NCI-H748 treated with DMSO at 0.1 percent for 48 hours (cell line): Measurements from ENCODE around the gene SLCO6A1.

Experiments used
- DNase-seq: peaks from one replicate; lab custom pipeline; 2025; lab: John Stamatoyannopoulos, UW

The SLCO6A1 gene

DNA sequence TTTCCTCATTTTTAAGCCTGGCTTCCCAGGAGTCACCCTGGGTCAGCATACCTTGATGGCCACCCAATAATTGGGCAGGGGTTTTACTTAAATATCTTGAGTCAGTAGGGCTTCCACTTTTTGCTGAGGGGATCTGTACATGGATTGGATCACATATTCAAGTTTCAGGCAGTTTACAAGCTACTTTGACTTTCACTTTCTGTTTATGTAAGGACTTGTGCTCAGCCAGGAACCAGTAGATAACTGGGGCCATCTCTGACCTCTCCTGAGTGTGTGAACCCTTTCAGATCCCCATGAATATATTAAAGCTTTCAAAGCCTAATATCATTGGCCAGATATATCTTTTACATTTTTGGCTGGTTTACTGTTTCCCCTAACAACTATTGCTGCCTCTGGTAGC, 45.1 kb downstream of the SLCO6A1 start:
- no peak for DNase-seq

GRCh38 chr5:102451082-102451481, 47.7 kb downstream of the SLCO6A1 start:
- DNase-seq, result no peak

GRCh38 chr5:102450313-102450990, 48.3 kb downstream of the SLCO6A1 start:
- no peak for DNase-seq

DNA sequence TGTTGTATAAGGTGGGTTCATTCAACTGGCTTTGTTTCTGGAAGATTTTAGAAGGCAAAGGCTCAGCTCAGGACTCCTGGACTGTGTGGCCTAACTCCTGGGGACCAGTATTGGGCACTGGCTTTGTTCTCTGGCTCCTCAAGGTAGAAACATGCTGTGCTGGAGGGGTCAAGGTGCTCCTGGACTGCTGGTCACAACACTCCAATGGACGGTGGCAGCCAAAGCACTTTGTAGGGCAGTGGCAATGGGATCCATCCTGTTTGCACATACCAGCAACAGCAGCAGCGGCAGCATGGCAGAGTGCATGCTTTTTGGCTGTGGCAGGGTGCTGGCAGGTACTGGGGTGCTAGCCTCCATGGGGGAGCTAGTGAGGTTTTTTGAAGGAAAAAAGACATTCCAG, 65.3 kb downstream of the SLCO6A1 start:
- no peak for DNase-seq

DNA sequence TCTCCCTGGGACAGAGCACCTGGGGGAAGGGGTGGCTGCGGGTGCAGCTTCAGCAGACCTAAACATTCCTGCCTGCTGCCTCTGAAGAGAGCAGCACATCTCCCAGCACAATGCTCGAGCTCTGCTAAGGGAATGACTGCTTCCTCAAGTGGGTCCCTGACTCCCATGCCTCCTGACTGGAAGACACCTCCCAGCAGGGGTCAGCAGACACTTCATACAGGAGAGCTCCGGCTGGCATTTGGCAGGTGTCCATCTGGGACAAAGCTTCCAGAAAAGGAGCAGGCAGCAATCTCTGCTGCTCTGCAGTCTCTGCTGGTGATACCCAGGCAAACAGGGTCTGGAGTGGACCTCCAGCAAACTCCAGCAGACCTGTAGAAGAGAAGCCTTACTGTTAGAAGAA, 77.2 kb downstream of the SLCO6A1 start:
- DNase-seq, result no peak

- no peak for DNase-seq
Measured at GRCh38 chr5:102418531-102418930, 80.3 kb downstream of the SLCO6A1 start.

GRCh38 chr5:102414448-102414847, 84.4 kb downstream of the SLCO6A1 start:
- DNase-seq, result no peak

DNA sequence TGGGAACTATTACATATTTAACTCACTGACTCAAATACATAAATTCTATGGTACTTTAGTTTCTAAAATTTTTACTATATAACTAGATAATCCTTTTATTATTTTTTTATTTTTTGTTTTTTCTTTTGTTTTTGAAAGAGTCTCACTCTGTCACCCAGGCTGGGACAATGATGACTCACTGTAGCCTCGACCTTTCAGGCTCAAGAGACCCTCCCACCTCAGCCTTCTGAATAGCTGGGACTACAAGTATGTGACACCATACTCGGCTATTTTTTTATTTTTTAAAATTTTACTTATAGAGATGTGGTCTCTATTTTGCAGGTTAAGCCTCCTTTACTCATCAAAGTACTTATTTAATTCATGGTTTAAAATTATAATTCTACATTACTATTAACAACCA, 110.6 kb downstream of the SLCO6A1 start:
- no peak for DNase-seq

GRCh38 chr5:102385365-102385764, 113.4 kb downstream of the SLCO6A1 start:
- no peak for DNase-seq

GRCh38 chr5:102380174-102380573, 118.6 kb downstream of the SLCO6A1 start:
- DNase-seq, result no peak

DNA sequence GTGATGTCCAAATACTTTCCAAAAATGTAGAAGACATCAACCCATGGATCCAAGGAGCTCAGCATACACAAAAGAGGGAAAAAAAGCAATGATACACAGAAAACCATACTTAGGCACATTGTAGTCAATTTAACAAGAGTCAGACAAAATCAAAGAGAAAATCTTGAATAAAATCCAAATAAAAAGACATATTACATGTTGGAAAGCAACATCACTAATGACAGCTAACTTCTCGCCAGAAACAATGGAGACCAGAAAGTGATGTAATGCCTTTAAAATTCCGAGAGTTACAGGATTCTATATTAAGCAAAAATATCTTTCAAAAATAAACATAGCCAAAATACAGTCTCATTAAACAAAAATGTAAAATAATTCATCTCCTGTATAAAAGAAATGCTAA, 122.9 kb downstream of the SLCO6A1 start:
- no peak for DNase-seq

DNA sequence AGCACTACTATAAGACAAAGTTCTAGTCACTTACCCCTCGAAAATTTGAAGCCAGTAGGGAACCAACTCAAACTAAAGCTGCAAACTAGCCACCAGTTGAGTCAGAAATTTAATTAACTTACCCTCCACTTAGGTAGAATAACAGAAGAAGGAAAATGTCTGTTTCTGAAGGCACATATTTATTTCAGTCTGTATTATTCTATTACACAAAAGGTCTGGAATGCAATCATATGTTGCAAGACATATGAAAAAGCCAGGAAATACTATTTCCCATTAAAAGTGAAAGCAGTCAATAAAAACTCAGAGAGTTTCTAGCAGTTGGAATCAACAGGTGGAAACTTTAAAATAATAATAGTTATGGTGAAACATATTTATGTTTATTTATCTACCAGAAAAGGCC, 123.5 kb downstream of the SLCO6A1 start:
- no peak for DNase-seq

DNA sequence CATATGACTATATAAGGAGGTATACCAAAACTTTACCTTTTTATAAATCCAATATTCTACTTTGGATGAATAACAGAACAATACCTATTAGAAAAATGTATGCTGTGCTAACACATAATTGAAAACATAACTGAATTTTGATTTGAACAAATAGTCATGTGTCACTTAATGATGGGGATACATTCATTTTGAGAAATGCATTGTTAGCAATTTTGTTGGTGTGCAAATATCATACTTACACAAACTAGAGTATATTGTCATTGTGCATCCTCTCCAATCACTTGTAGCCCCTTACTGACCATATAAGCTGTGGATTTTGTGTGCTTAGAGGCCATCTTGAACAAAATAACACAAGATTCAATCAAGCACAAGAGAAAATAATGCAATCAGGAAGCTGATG, 130.4 kb downstream of the SLCO6A1 start:
- no peak for DNase-seq

- DNase-seq, result peak; percentile 56
Measured at GRCh38 chr5:102341681-102342288, 157.0 kb downstream of the SLCO6A1 start.

DNA sequence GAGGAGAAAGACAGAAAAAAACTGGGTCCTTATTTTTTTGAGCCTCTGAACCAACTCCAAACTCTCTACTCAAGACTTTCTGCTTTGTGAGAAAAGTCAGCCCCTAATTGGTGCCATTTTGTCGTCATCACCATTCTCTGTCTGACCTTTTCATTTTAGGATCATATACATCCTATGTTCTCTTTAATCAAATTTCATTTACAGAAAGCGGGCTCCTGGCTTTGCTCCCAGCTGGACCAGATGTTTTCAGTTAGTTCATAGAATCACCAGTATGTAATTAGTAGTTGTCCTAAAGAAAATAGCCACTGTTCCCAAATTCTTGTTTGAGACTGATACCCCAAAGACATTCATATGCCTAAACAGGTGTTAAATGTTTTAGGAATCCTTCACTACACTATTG, 174.1 kb downstream of the SLCO6A1 start:
- DNase-seq, result no peak
